SHP77 treated with DMSO at 0.1 percent for 48 hours (cell line): ENCODE data around the gene DGCR6.
"Not testable (repeated sequence)": the region's sequence is repeated elsewhere in the genome, so short reads cannot be mapped to it uniquely, and the experiment has no call there.

Source experiments
- DNase-seq: peaks from one replicate; lab custom pipeline; 2025; lab: John Stamatoyannopoulos, UW

The DGCR6 gene

DNA sequence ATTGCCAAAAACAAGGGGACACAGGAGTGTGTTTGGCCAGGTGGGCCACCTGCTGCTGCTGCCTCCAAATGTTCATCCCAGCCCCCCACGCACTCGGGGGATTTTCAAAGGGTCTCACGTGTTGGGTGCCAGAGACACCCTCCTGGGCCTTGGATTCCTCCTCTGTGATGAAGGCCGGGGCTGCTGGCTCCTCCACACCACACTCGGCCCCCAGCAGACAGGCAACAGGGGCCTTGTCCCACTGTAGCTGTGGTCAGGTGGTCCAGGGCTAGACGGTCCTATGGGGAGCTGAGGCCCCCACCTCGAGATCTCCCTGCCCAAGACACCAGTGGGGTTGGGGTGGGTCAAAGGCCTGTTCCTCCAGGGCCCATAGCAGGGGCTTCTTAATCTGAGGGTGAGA, 55.1 kb downstream of the DGCR6 start:
- DNase-seq = not testable (repeated sequence)
